ENCODE measurements around the gene MCF2L. TPM values are rescaled to one million over a fixed set of nuclear protein-coding genes. Genes with fewer than 3 reads are reported as not detected.

The MCF2L gene
- total and polyA plus RNA-seq, 10 of the 15 experiments (the other 5 are each of a cell fraction or from before 2014, with no cell fraction given), result 0.06 to 1.1 (median 0.21) TPM; not detected in 2

GRCh38 chr13:113017506-113018215, 48.6 kb downstream of the MCF2L start:
- SMC1A ChIA-PET (ENCODE audit: uncharacterized antibody, unreplicated experiment), result no interaction called here
- CTCF ChIA-PET, result interaction anchor here (1.4 kb wide), 1 partner anchor 12 kb away, joined by 7 read pairs; no protein-coding TSS in a partner anchor
- H3K4me1 ChIP-seq (ENCODE audit: control insufficient read depth, insufficient read depth, low read length), result no peaks in the 10 kb centered on the region
- no peaks in the 10 kb centered on the region for H3K27me3 ChIP-seq (replicated peaks in 1 of 2; ENCODE audit: control insufficient read depth in 2 of 2, insufficient read depth in 2 of 2, low read length in 1 of 2)
- in situ Hi-C loops (cut with MboI) (no loop called here), intact Hi-C loops (cut with micrococcal nuclease; ENCODE audit: unreplicated experiment) (no loop called here)
- no peaks in the 10 kb centered on the region for H4K20me1 ChIP-seq (ENCODE audit: control insufficient read depth, insufficient read depth)
- 49% methylated on average over 29 of the region's 29 CpGs for WGBS (ENCODE audit: insufficient coverage, insufficient replicate concordance, low lambda C conversion rate, missing lambda C conversion rate)
- TF ChIP-seq EED (IDR thresholded peaks at IDR 0.05; ENCODE audit: low read depth) (no peak), NKRF (conservative IDR thresholded peaks at IDR 0.05) (no peak), NFIC (IDR thresholded peaks at IDR 0.05; ENCODE audit: low read depth, low read length) (no peak), RAD21 (IDR thresholded peaks at IDR 0.05; ENCODE audit: insufficient read depth, low read depth, low read length) (no peak), CUX1 (IDR thresholded peaks at IDR 0.05; ENCODE audit: insufficient replicate concordance, low read depth, low read length) (no peak), ZZZ3 (IDR thresholded peaks at IDR 0.05; ENCODE audit: control insufficient read depth, insufficient read length, low read depth) (no peak), TCF7 (IDR thresholded peaks at IDR 0.05; ENCODE audit: borderline replicate concordance) (no peak)
- FAIRE-seq (no peak), DNase-seq (ENCODE audit: low read depth, low spot score) (no peak), ATAC-seq (no peak)
- H2AFZ ChIP-seq (ENCODE audit: control insufficient read depth, low read depth, low read length), result no peak overlapping the region
- H3K9me3 ChIP-seq (replicated peaks; ENCODE audit: control insufficient read depth, insufficient read depth, low read length), result no peaks in the 10 kb centered on the region
- H3K27ac ChIP-seq (ENCODE audit: control insufficient read depth, insufficient read depth), result no peak overlapping the region
- H3K9ac ChIP-seq (ENCODE audit: control insufficient read depth, insufficient read depth, low read length), result no peak overlapping the region
- no TSS peak for BruUV-seq (replicated peaks)
- H3K79me2 ChIP-seq (ENCODE audit: control insufficient read depth, insufficient read depth, low read length), result no peaks in the 10 kb centered on the region
- POLR2A ChIA-PET, result no interaction called here
- no peak overlapping the region for H3K4me2 ChIP-seq (ENCODE audit: control insufficient read depth, insufficient read depth)
- no peaks in the 10 kb centered on the region for H3K36me3 ChIP-seq (ENCODE audit: control insufficient read depth in 2 of 2, insufficient read depth in 2 of 2, low read length in 1 of 2)
- H3K4me3 ChIP-seq, result no peak overlapping the region
- RAD21 ChIA-PET (ENCODE audit: unreplicated experiment), result no interaction called here
